Transverse colon (tissue), 4 donors: ENCODE data around the gene ANAPC5.

ENCODE experiments used
- CTCF ChIP-seq, 5 experiments: fragments of 200-600 bp in 3 of 5; fragments of 450-650 bp in 2 of 5; sonication (generic) in 3 of 5; IDR thresholded peaks; 1 replicate in 2 of 5; 2 replicates in 3 of 5; pipeline ENCODE4 v1.5.1; 2016 to 2017; ENCODE audit warnings: antibody characterized with exemption in 5 of 5, inconsistent platforms in 3 of 5, mild to moderate bottlenecking in 2 of 5, moderate library complexity in 1 of 5
- POLR2AphosphoS5 ChIP-seq, 3 donors: sonication (generic); formaldehyde crosslinking; IDR thresholded peaks; one replicate each; pipeline ENCODE4 v1.6.1; 2016; ENCODE audit warnings: antibody characterized with exemption in 3 of 3

DNA sequence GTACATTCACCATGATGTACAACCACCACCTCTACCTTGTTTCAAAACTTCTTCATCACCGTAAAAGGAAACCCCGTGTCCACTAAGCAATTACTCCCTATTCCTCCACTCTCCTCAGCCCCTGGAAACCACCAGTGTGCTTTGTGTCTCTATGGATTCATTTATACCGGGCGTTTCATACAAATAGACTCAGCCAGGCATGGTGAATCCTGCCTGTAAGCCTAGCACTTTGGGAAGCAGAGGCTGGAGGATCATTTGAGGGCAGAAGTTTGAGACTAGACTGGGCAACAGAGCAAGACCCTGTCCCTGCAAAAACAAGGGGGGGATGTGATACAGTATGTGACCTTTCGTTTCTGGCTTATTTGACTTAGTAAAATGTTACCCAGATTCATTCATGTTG, 26.5 kb upstream of the ANAPC5 start:
- TF ChIP-seq CTCF (IDR thresholded peaks at IDR 0.05) (no peak), POLR2AphosphoS5 (IDR thresholded peaks at IDR 0.05) (no peak)
